Hepatocyte (in vitro differentiated cells): ENCODE results near the gene MLST8. TPM values are rescaled to one million over a fixed set of nuclear protein-coding genes. Genes with fewer than 3 reads are reported as not detected.

ENCODE experiments used
- DNase-seq: peaks from one replicate; pipeline ENCODE4 v3.0.0-alpha.2; 2016; ENCODE audit warnings: low spot score
- H2AFZ ChIP-seq: fragments of 200-600 bp; sonication (generic); 2 replicates; pipeline ENCODE4 v1.6.0; 2016; ENCODE audit warnings: antibody characterized with exemption, mild to moderate bottlenecking
- H3K27ac ChIP-seq: fragments of 200-600 bp; sonication (generic); 2 replicates; pipeline ENCODE4 v1.5.1; 2016; ENCODE audit warnings: mild to moderate bottlenecking
- H3K27me3 ChIP-seq: fragments of 200-600 bp; sonication (generic); 2 replicates; pipeline ENCODE4 v1.6.1; 2016
- H3K36me3 ChIP-seq: fragments of 200-600 bp; sonication (generic); replicated peaks from 2 replicates; pipeline ENCODE4 v1.5.1; 2016; ENCODE audit warnings: low read depth; ENCODE audit not compliant: insufficient read depth
- H3K4me1 ChIP-seq: fragments of 200-600 bp; sonication (generic); 2 replicates; pipeline ENCODE4 v1.5.1; 2016; ENCODE audit warnings: mild to moderate bottlenecking, moderate library complexity; ENCODE audit not compliant: insufficient read depth
- H3K4me2 ChIP-seq: fragments of 200-600 bp; sonication (generic); 2 replicates; pipeline ENCODE4 v1.6.0; 2016
- H3K4me3 ChIP-seq: fragments of 200-600 bp; sonication (generic); 2 replicates; pipeline ENCODE4 v1.5.1; 2016; ENCODE audit warnings: mild to moderate bottlenecking
- H3K79me2 ChIP-seq: fragments of 200-600 bp; sonication (generic); 2 replicates; pipeline ENCODE4 v1.6.0; 2017; ENCODE audit warnings: mild to moderate bottlenecking
- H3K9me2 ChIP-seq: fragments of 200-600 bp; sonication (generic); replicated peaks from 2 replicates; pipeline ENCODE4 v1.6.0; 2017; ENCODE audit warnings: mild to moderate bottlenecking; ENCODE audit not compliant: insufficient read depth
- H3K9me3 ChIP-seq: fragments of 200-600 bp; sonication (generic); 2 replicates; pipeline ENCODE4 v1.5.1; 2016; ENCODE audit warnings: low read depth, mild to moderate bottlenecking
- H4K20me1 ChIP-seq: fragments of 200-600 bp; sonication (generic); 2 replicates; pipeline ENCODE4 v1.6.0; 2016; ENCODE audit warnings: mild to moderate bottlenecking; ENCODE audit not compliant: insufficient read depth, poor library complexity, severe bottlenecking
- CTCF ChIP-seq: fragments of 200-600 bp; sonication (generic); IDR thresholded peaks from 2 replicates; pipeline ENCODE4 v1.5.1; 2016; ENCODE audit warnings: antibody characterized with exemption, mild to moderate bottlenecking; ENCODE audit not compliant: poor library complexity
- EZH2 ChIP-seq: fragments of 200-600 bp; sonication (generic); IDR thresholded peaks from 2 replicates; pipeline ENCODE4 v1.6.1; 2016; ENCODE audit warnings: antibody characterized with exemption, mild to moderate bottlenecking, borderline replicate concordance
- EZH2phosphoT487 ChIP-seq: fragments of 200-600 bp; sonication (generic); IDR thresholded peaks from one replicate; pipeline ENCODE4 v1.6.1; 2018; ENCODE audit warnings: antibody characterized with exemption, mild to moderate bottlenecking, low read depth, moderate library complexity; ENCODE audit not compliant: unreplicated experiment, severe bottlenecking
- WGBS: methylation state at CpG from one replicate; pipeline ENCODE4 v1.1.6; 2016; ENCODE audit warnings: low lambda C conversion rate; ENCODE audit errors: missing lambda C conversion rate; 5-methylcytosine and 5-hydroxymethylcytosine counted together
- polyA plus RNA-seq: library from polyadenylated mRNA; unstranded; fragments of >200 nt; fragmentation: Nextera tagmentation; extraction: Ambion mirVana; gene quantifications from 2 replicates; pipeline ENCODE4 v1.2.1, GENCODE V29; 2016
- total RNA-seq: library from RNA; depleted of rRNA; stranded (reverse); fragments of >200 nt; gene quantifications from 2 replicates; pipeline ENCODE4 v1.2.3, GENCODE V29; 2014

MLST8 gene
- total and polyA plus RNA-seq, 2 experiments from 2014 or later = 28.3 to 88.3 TPM

- no peak for TF ChIP-seq EZH2
- no peak for TF ChIP-seq EZH2phosphoT487
- no peak for TF ChIP-seq CTCF
- Histone ChIP-seq H3K4me2 (no peak overlapping the region), H3K4me3 (no peak overlapping the region), H2AFZ (no peak overlapping the region), H4K20me1 (no peaks in the 10 kb centered on the region), H3K27me3 (no peaks in the 10 kb centered on the region), H3K27ac (no peak overlapping the region), H3K4me1 (peaks cover 3% of the 10 kb centered on the region), H3K79me2 (peaks cover 30% of the 10 kb centered on the region), H3K9me2 (no peaks in the 10 kb centered on the region), H3K36me3 (no peaks in the 10 kb centered on the region), H3K9me3 (no peaks in the 10 kb centered on the region)
- 96% methylated on average over 30 of the region's 30 CpGs for WGBS
- no peak for DNase-seq
Measured at GRCh38 chr16:2244926-2245795, 39.9 kb downstream of the MLST8 start.

GRCh38 chr16:2246301-2246885 is 41.1 kb downstream of the MLST8 start:
- Histone ChIP-seq H3K36me3 (no peaks in the 10 kb centered on the region), H3K79me2 (peaks cover 36% of the 10 kb centered on the region), H3K27me3 (no peaks in the 10 kb centered on the region), H3K4me3 (no peak overlapping the region), H3K9me3 (no peaks in the 10 kb centered on the region), H3K9me2 (no peaks in the 10 kb centered on the region), H2AFZ (no peak overlapping the region), H4K20me1 (no peaks in the 10 kb centered on the region), H3K27ac (no peak overlapping the region), H3K4me1 (peaks cover 8% of the 10 kb centered on the region), H3K4me2 (no peak overlapping the region)
- TF ChIP-seq EZH2phosphoT487 (no peak), EZH2 (no peak), CTCF (no peak)
- 96% methylated on average over 18 of the region's 18 CpGs for WGBS
- DNase-seq = no peak

GRCh38 chr16:2250652-2251295 is 45.5 kb downstream of the MLST8 start:
- Histone ChIP-seq H3K4me3 (peak overlapping the region; percentile 66), H3K36me3 (no peaks in the 10 kb centered on the region), H2AFZ (peak overlapping the region; percentile 66), H3K4me2 (peak overlapping the region; percentile 83), H3K9me2 (no peaks in the 10 kb centered on the region), H3K27me3 (no peaks in the 10 kb centered on the region), H3K9me3 (no peaks in the 10 kb centered on the region), H3K79me2 (peaks cover 41% of the 10 kb centered on the region), H4K20me1 (no peaks in the 10 kb centered on the region), H3K27ac (peak overlapping the region; percentile 91), H3K4me1 (peaks cover 14% of the 10 kb centered on the region)
- WGBS = 8% methylated on average over 25 of the region's 35 CpGs
- no peak for DNase-seq
- TF ChIP-seq EZH2phosphoT487 (no peak), CTCF (no peak), EZH2 (no peak)
